H9 (cell line): ENCODE results near the gene MALAT1. TPM values are rescaled to one million over a fixed set of nuclear protein-coding genes. Genes with fewer than 3 reads are reported as not detected.

Source experiments
- DNase-seq: peaks from one replicate; pipeline ENCODE4 v3.0.0-alpha.2; 2017
- H2AFZ ChIP-seq: one replicate; pipeline ENCODE4 v1.6.1; 2013; ENCODE audit warnings: mild to moderate bottlenecking, low read length, control low read depth, moderate library complexity
- H2AK5ac ChIP-seq: 2 replicates; pipeline ENCODE4 v1.6.1; 2013; ENCODE audit warnings: low read length, control low read depth, mixed read lengths; ENCODE audit not compliant: insufficient read length
- H2BK120ac ChIP-seq: one replicate; pipeline ENCODE4 v1.6.1; 2013; ENCODE audit warnings: low read depth, mild to moderate bottlenecking, low read length, control low read depth, inconsistent platforms; ENCODE audit not compliant: poor library complexity, severe bottlenecking
- H2BK12ac ChIP-seq: 2 replicates; pipeline ENCODE4 v1.6.1; 2013; ENCODE audit warnings: low read length, control low read depth, mixed read lengths, low read depth; ENCODE audit not compliant: insufficient read length
- H2BK15ac ChIP-seq: 2 replicates; pipeline ENCODE4 v1.6.1; 2013; ENCODE audit warnings: low read depth, low read length, control low read depth
- H2BK20ac ChIP-seq: one replicate; pipeline ENCODE4 v1.6.1; 2013; ENCODE audit warnings: low read depth, mild to moderate bottlenecking, low read length, control low read depth, inconsistent platforms; ENCODE audit not compliant: poor library complexity, severe bottlenecking
- H2BK5ac ChIP-seq: 2 replicates; pipeline ENCODE4 v1.6.1; 2013; ENCODE audit warnings: low read length, control low read depth, mixed read lengths; ENCODE audit not compliant: insufficient read length
- H3K14ac ChIP-seq: 2 replicates; pipeline ENCODE4 v1.6.1; 2013; ENCODE audit warnings: low read length, control low read depth; ENCODE audit not compliant: insufficient read depth
- H3K18ac ChIP-seq: 2 replicates; pipeline ENCODE4 v1.6.1; 2013; ENCODE audit warnings: low read depth, mild to moderate bottlenecking, mixed read lengths, low read length, control low read depth; ENCODE audit not compliant: insufficient read length
- H3K23ac ChIP-seq: 2 replicates; pipeline ENCODE4 v1.6.1; 2013; ENCODE audit warnings: low read length, control low read depth, mixed read lengths, low read depth; ENCODE audit not compliant: insufficient read length
- H3K23me2 ChIP-seq: 2 replicates; pipeline ENCODE4 v1.6.1; 2013; ENCODE audit warnings: low read depth, mild to moderate bottlenecking, mixed read lengths, low read length, control low read depth; ENCODE audit not compliant: insufficient read length, poor library complexity, severe bottlenecking
- H3K27ac ChIP-seq: 2 replicates; pipeline ENCODE4 v1.5.1; 2013; ENCODE audit warnings: low read length, control low read depth, mixed read lengths, low read depth; ENCODE audit not compliant: insufficient read length
- H3K27me3 ChIP-seq: 2 replicates; pipeline ENCODE4 v1.6.1; 2013; ENCODE audit warnings: low read length, control low read depth, inconsistent platforms; ENCODE audit not compliant: insufficient read depth
- H3K4ac ChIP-seq: 2 replicates; pipeline ENCODE4 v1.6.1; 2013; ENCODE audit warnings: low read depth, mild to moderate bottlenecking, control low read depth, inconsistent platforms, low read length, moderate library complexity
- H3K4me1 ChIP-seq: 2 replicates; pipeline ENCODE4 v1.6.1; 2013; ENCODE audit warnings: low read length, control low read depth, inconsistent platforms; ENCODE audit not compliant: insufficient read depth
- H3K4me2 ChIP-seq: 2 replicates; pipeline ENCODE4 v1.6.1; 2013; ENCODE audit warnings: low read length, control low read depth, mixed read lengths; ENCODE audit not compliant: insufficient read length, insufficient read depth
- H3K56ac ChIP-seq: 2 replicates; pipeline ENCODE4 v1.6.1; 2013; ENCODE audit warnings: low read depth, mild to moderate bottlenecking, mixed read lengths, low read length, control low read depth; ENCODE audit not compliant: insufficient read length
- H3K79me1 ChIP-seq: 2 replicates; pipeline ENCODE4 v1.6.1; 2013; ENCODE audit warnings: low read depth, mild to moderate bottlenecking, moderate library complexity, low read length, control low read depth, inconsistent platforms; ENCODE audit not compliant: insufficient read depth, poor library complexity, severe bottlenecking
- H3K79me2 ChIP-seq: 2 replicates; pipeline ENCODE4 v1.6.1; 2013; ENCODE audit warnings: low read length, control low read depth, inconsistent platforms; ENCODE audit not compliant: insufficient read depth
- H3K9ac ChIP-seq: 2 replicates; pipeline ENCODE4 v1.6.1; 2013; ENCODE audit warnings: low read length, control low read depth, mixed read lengths; ENCODE audit not compliant: insufficient read length; ENCODE audit errors: extremely low read depth
- H3K9me3 ChIP-seq: one replicate; pipeline ENCODE4 v1.6.1; 2013; ENCODE audit warnings: low read depth, low read length, inconsistent platforms; ENCODE audit not compliant: control insufficient read depth
- H3T11ph ChIP-seq: one replicate; pipeline ENCODE4 v1.6.1; 2013; ENCODE audit warnings: mild to moderate bottlenecking, low read length, control low read depth, inconsistent platforms
- H4K20me1 ChIP-seq: one replicate; pipeline ENCODE4 v1.6.1; 2013; ENCODE audit not compliant: control insufficient read depth, insufficient read length, insufficient read depth
- H4K5ac ChIP-seq: 2 replicates; pipeline ENCODE4 v1.6.1; 2013; ENCODE audit warnings: low read depth, mild to moderate bottlenecking, mixed read lengths, low read length, control low read depth; ENCODE audit not compliant: insufficient read length
- H4K8ac ChIP-seq: replicated peaks from 2 replicates; pipeline ENCODE4 v1.6.1; 2013; ENCODE audit warnings: low read length, control low read depth, mixed read lengths, low read depth; ENCODE audit not compliant: insufficient read length
- H4K91ac ChIP-seq: 2 replicates; pipeline ENCODE4 v1.6.1; 2013; ENCODE audit warnings: low read depth, mild to moderate bottlenecking, moderate library complexity, mixed read lengths, low read length, control low read depth; ENCODE audit not compliant: insufficient read length
- H3K27ac Mint-ChIP-seq, 3 experiments: 2 replicates in 2 of 3; 3 replicates in 1 of 3; pipeline ENCODE4 v1.8.0; 2020 to 2021; ENCODE audit warnings: mixed read lengths in 3 of 3, mild to moderate bottlenecking in 1 of 3, moderate library complexity in 1 of 3
- H3K27me3 Mint-ChIP-seq: 2 replicates; pipeline ENCODE4 v1.8.0; 2021; ENCODE audit warnings: low read depth, mild to moderate bottlenecking, moderate library complexity, mixed read lengths
- H3K36me3 Mint-ChIP-seq, 3 experiments: 2 replicates in 2 of 3; 3 replicates in 1 of 3; pipeline ENCODE4 v1.8.0; 2020 to 2021; ENCODE audit warnings: low read depth in 3 of 3, mixed read lengths in 3 of 3; ENCODE audit not compliant: insufficient read depth in 1 of 3
- H3K4me1 Mint-ChIP-seq, 2 experiments: 2 replicates each; pipeline ENCODE4 v1.8.0; 2020; ENCODE audit warnings: mixed read lengths in 2 of 2
- H3K4me3 Mint-ChIP-seq, 2 experiments: 2 replicates in 1 of 2; 3 replicates in 1 of 2; pipeline ENCODE4 v1.8.0; 2020 to 2021; ENCODE audit warnings: mild to moderate bottlenecking in 2 of 2, mixed read lengths in 2 of 2, moderate library complexity in 1 of 2
- H3K9me3 Mint-ChIP-seq, 2 experiments: 2 replicates in 1 of 2; 3 replicates in 1 of 2; pipeline ENCODE4 v1.8.0; 2020; ENCODE audit warnings: mild to moderate bottlenecking in 2 of 2, mixed read lengths in 2 of 2, moderate library complexity in 1 of 2
- CTCF ChIP-seq: fragments of 200-600 bp; sonication (generic); conservative IDR thresholded peaks from 3 replicates; pipeline ENCODE4 v1.8.0; 2021; ENCODE audit warnings: antibody characterized with exemption, mild to moderate bottlenecking
- WGBS: extraction: QIAGEN DNeasy Blood & Tissue Kit; methylation state at CpG from one replicate; pipeline ENCODE4 v1.1.7; 2013; ENCODE audit warnings: missing lambda C conversion rate, low lambda C conversion rate, mixed read lengths; ENCODE audit not compliant: insufficient read length; ENCODE audit errors: extremely low coverage; 5-methylcytosine and 5-hydroxymethylcytosine counted together
- total RNA-seq: library from RNA; stranded (reverse); gene quantifications from 2 replicates; pipeline ENCODE4 v1.2.1, GENCODE V29; 2021

The MALAT1 gene
- total RNA-seq, 1 experiment from 2014 or later: 1,934 TPM

DNA sequence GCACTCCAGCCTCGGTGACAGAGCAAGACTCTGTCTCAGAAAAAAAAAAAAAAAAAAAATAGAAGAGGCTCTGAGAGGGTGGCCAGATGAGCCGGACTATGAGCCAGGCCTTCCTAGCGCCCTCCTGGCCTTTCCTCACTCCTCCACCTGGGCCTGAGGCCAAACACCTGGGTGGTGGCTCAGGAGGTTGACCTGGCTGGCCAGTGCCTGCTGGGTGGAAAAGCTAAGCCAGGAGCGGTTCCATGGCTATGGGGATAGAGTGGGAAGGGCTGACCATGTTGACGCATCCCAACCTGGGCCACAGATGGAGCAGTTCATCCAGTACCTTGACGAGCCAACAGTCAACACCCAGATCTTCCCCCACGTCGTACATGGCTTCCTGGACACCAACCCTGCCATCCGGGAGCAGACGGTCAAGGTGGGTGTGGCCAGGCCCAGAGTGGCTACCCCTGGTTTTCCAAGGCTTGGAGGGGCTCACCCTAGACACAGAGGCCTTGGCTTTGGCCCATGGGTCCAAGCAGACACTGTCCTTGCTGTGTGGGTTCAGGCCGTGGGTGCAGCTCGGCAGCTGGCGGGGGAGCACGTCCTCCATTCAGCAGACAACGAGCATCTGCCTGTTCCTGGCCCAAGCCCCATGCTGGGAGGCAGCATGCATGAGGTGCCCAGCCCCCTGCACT is 33.7 kb downstream of the MALAT1 start:
- Histone ChIP-seq H3K27ac (no peak overlapping the region), H3K9me3 (no peaks in the 10 kb centered on the region), H4K8ac (no peak overlapping the region), H2AFZ (no peak overlapping the region), H2AK5ac (no peak overlapping the region), H2BK12ac (no peak overlapping the region), H2BK120ac (no peak overlapping the region), H3K23me2 (no peaks in the 10 kb centered on the region), H3K18ac (no peak overlapping the region), H3K4me1 (no peaks in the 10 kb centered on the region), H4K91ac (no peak overlapping the region), H3K27me3 (no peaks in the 10 kb centered on the region), H3K4ac (no peak overlapping the region), H3K56ac (no peak overlapping the region), H2BK20ac (no peak overlapping the region), H3K79me1 (no peaks in the 10 kb centered on the region), H3T11ph (no peak overlapping the region), H4K20me1 (no peaks in the 10 kb centered on the region), H4K5ac (no peak overlapping the region), H3K9ac (no peak overlapping the region), H3K14ac (no peak overlapping the region), H2BK15ac (no peak overlapping the region), H3K4me2 (no peak overlapping the region), H3K79me2 (no peaks in the 10 kb centered on the region), H3K23ac (no peak overlapping the region), H2BK5ac (no peak overlapping the region)
- no peak for TF ChIP-seq CTCF
- H3K4me1 Mint-ChIP-seq: no peaks in the 10 kb centered on the region
- peaks cover 13 to 64% (median 55%) of the 10 kb centered on the region in 3 experiments for H3K36me3 Mint-ChIP-seq
- no peak for DNase-seq
- H3K27ac Mint-ChIP-seq: no peak overlapping the region
- peaks cover 1% of the 10 kb centered on the region; the same call in 1 of the 2 replicates for H3K27me3 Mint-ChIP-seq
- H3K9me3 Mint-ChIP-seq: no peaks in the 10 kb centered on the region; a peak in 1 of 5 replicates
- WGBS: no CpG with 5 or more reads among the region's 15 CpGs
- H3K4me3 Mint-ChIP-seq: no peak overlapping the region
